T-cell (primary cell): ENCODE data around the gene SPECC1. TPM values are rescaled to one million over a fixed set of nuclear protein-coding genes. Genes with fewer than 3 reads are reported as not detected.
"Not testable (repeated sequence)": the region's sequence is repeated elsewhere in the genome, so short reads cannot be mapped to it uniquely, and the experiment has no call there.

ENCODE experiments used
- ATAC-seq, 4 experiments: fragments of 200-7000 bp in 3 of 4; fragments of 150-1000 bp in 1 of 4; cut with Tn5 transposase; replicated peaks in 1 of 4; 1 replicate in 3 of 4; 2 replicates in 1 of 4; pipeline ENCODE4 v1.10.0; 2021; ENCODE audit warnings: moderate library complexity in 3 of 4, mild to moderate bottlenecking in 2 of 4, moderate number of reproducible peaks in 1 of 4
- CTCF ChIA-PET, 2 donors: fragments of 300-600 bp; sonication (Branson Sonifier 250); formaldehyde crosslinking; loops; one replicate each; lab custom pipeline; 2022; ENCODE audit warnings: antibody characterized with exemption in 2 of 2; lab: Charles Lee
- POLR2A ChIA-PET, 2 donors: fragments of 300-600 bp; sonication (Branson Sonifier 250); formaldehyde crosslinking; loops; one replicate each; lab custom pipeline; 2022; ENCODE audit warnings: antibody characterized with exemption in 2 of 2; lab: Charles Lee
- DNase-seq, 35 experiments: peaks; one replicate each; pipeline versions ENCODE4 v3.0.0 to v3.0.0-alpha.2; 2013 to 2023
- H3K27ac ChIP-seq: one replicate; pipeline ENCODE4 v1.5.1; 2013; ENCODE audit warnings: low read length
- H3K27me3 ChIP-seq, 2 experiments: replicated peaks in 1 of 2; 1 replicate in 1 of 2; 2 replicates in 1 of 2; pipeline versions ENCODE4 v1.6.1 to v1.7.0; 2013; ENCODE audit warnings: low read length in 1 of 2, mixed read lengths in 1 of 2; ENCODE audit not compliant: control insufficient read depth in 2 of 2, insufficient read depth in 2 of 2; ENCODE audit errors: extremely low read depth in 1 of 2
- H3K36me3 ChIP-seq, 2 donors: 1 replicate in 1 of 2; 2 replicates in 1 of 2; pipeline versions ENCODE4 v1.6.1 to v1.7.0; 2013; ENCODE audit warnings: low read length in 1 of 2; ENCODE audit not compliant: control insufficient read depth in 2 of 2, insufficient read depth in 1 of 2; ENCODE audit errors: extremely low read depth in 1 of 2
- H3K4me1 ChIP-seq, 2 experiments: 1 replicate in 1 of 2; 2 replicates in 1 of 2; pipeline versions ENCODE4 v1.6.1 to v1.7.0; 2013; ENCODE audit warnings: low read length in 2 of 2, mixed read lengths in 1 of 2; ENCODE audit not compliant: insufficient read depth in 2 of 2, control insufficient read depth in 1 of 2; ENCODE audit errors: extremely low read depth in 1 of 2
- H3K4me3 ChIP-seq, 2 donors: 1 replicate in 1 of 2; 2 replicates in 1 of 2; pipeline versions ENCODE4 v1.5.1 to v1.7.0; 2013; ENCODE audit warnings: mild to moderate bottlenecking in 2 of 2, low read length in 1 of 2, moderate library complexity in 1 of 2; ENCODE audit not compliant: control insufficient read depth in 1 of 2; ENCODE audit errors: extremely low read depth in 1 of 2
- H3K9me3 ChIP-seq: 2 replicates; pipeline ENCODE4 v1.7.0; 2013
- H3K27ac Mint-ChIP-seq, 2 donors: one replicate each; pipeline ENCODE4 v1.8.0; 2020 to 2021; ENCODE audit warnings: mild to moderate bottlenecking in 2 of 2, mixed read lengths in 2 of 2
- H3K27me3 Mint-ChIP-seq, 2 donors: one replicate each; pipeline ENCODE4 v1.8.0; 2021 to 2022; ENCODE audit warnings: mixed read lengths in 2 of 2
- H3K36me3 Mint-ChIP-seq: one replicate; pipeline ENCODE4 v1.8.0; 2021; ENCODE audit warnings: mixed read lengths
- H3K4me1 Mint-ChIP-seq, 3 donors: one replicate each; pipeline ENCODE4 v1.8.0; 2020 to 2022; ENCODE audit warnings: mixed read lengths in 3 of 3, mild to moderate bottlenecking in 1 of 3
- H3K4me3 Mint-ChIP-seq, 3 donors: one replicate each; pipeline ENCODE4 v1.8.0; 2020 to 2022; ENCODE audit warnings: mild to moderate bottlenecking in 3 of 3, mixed read lengths in 3 of 3, moderate library complexity in 3 of 3
- H3K9me3 Mint-ChIP-seq, 3 donors: one replicate each; pipeline ENCODE4 v1.8.0; 2020 to 2022; ENCODE audit warnings: mixed read lengths in 3 of 3
- WGBS: methylation state at CpG from one replicate; pipeline ENCODE4 v1.1.5; 2013; ENCODE audit warnings: missing lambda C conversion rate; ENCODE audit not compliant: insufficient coverage; 5-methylcytosine and 5-hydroxymethylcytosine counted together
- total RNA-seq, 35 experiments: library from RNA in 6 of 35; stranded (reverse) in 6 of 35; fragments of 120-200 nt in 1 of 35; gene quantifications; one replicate each; pipeline versions ENCODE4 v1.2.1 to v1.2.4 and lab custom pipeline; 2013 to 2026

Gene SPECC1
- total RNA-seq, 5 donors from 2014 or later (not counting 1 experiment from before 2014, with no cell fraction given): 3.9 to 12.9 (median 6.0) TPM

DNA sequence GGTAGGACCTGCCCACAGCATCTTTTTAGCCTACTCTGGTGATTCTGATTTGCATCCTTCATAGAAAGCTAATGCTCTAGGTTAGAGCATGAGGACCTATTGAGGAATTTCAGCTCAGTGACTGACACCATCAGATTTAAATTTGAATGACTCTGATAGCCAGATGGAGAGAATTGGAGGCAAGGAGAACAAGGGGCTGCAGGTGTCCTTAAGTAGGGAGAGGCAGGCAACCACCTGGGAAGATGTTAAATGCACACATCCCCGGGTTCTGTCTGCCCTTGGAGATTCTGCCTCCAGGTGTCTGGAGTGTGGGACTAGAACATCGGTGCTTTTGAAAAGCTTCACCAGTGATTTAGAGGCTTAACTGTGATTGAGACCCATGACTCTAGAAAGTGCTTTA is 221.8 kb downstream of the SPECC1 start:
- DNase-seq: no peak
- H3K36me3 ChIP-seq: no peaks in the 10 kb centered on the region

DNA sequence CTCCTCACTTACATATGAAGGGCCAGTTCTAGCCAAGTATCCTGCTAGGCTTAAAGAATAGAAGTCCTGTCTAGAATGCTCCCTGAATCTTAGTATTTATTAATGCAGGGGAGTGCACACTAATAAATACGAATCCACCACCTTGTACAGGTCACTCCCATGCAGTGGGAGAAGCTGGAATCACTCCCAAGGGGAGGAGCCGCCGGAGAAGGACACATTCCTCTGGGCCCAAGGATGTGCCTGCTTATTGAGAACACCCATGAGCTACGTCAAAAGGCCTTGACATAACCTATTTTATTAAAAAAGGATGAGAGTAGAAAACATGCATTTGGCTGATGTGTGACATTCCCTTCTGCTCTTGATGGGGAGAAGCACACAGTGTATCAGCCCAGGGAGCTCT is 223.5 kb downstream of the SPECC1 start:
- H3K36me3 Mint-ChIP-seq: peaks cover 9% of the 10 kb centered on the region
- Histone ChIP-seq H3K36me3 (no peaks in the 10 kb centered on the region), H3K27me3 (no peaks in the 10 kb centered on the region), H3K27ac (no peak overlapping the region), H3K9me3 (no peaks in the 10 kb centered on the region), H3K4me3 (no peak overlapping the region), H3K4me1 (peaks cover 15 to 31% of the 10 kb centered on the region in 2 experiments)
- no peak overlapping the region for H3K4me3 Mint-ChIP-seq
- ATAC-seq (no peak), DNase-seq (no peak)
- H3K9me3 Mint-ChIP-seq: no peaks in the 10 kb centered on the region
- CTCF ChIA-PET: interaction anchor here in 1 of 2 donors (1.3 kb wide), 1 partner anchor 12 kb away, joined by 4 read pairs; no protein-coding TSS in a partner anchor
- H3K27me3 Mint-ChIP-seq: no peaks in the 10 kb centered on the region
- peaks cover 33 to 51% (median 50%) of the 10 kb centered on the region in 3 donors for H3K4me1 Mint-ChIP-seq
- H3K27ac Mint-ChIP-seq: no peak overlapping the region
- POLR2A ChIA-PET: no interaction called here
- WGBS: no CpG with 5 or more reads among the region's 4 CpGs

More for the DNA sequence above, 221.8 kb downstream of the SPECC1 start:
- H3K4me1 Mint-ChIP-seq: peaks cover 36 to 52% (median 52%) of the 10 kb centered on the region in 3 donors
- ATAC-seq: no peak
- no peaks in the 10 kb centered on the region for H3K9me3 Mint-ChIP-seq
- H3K36me3 Mint-ChIP-seq: peaks cover 9% of the 10 kb centered on the region
- Histone ChIP-seq H3K27ac (no peak overlapping the region), H3K4me3 (no peak overlapping the region), H3K27me3 (no peaks in the 10 kb centered on the region), H3K4me1 (peaks cover 19 to 38% of the 10 kb centered on the region in 2 experiments), H3K9me3 (no peaks in the 10 kb centered on the region)
- 100% methylated on average over 1 of the region's 2 CpGs for WGBS
- no peak overlapping the region for H3K4me3 Mint-ChIP-seq
- H3K27me3 Mint-ChIP-seq: no peaks in the 10 kb centered on the region
- H3K27ac Mint-ChIP-seq: no peak overlapping the region
- CTCF ChIA-PET: interaction anchor here in 1 of 2 donors (0.6 kb wide), 1 partner anchor 39 kb away, joined by 8 read pairs; no protein-coding TSS in a partner anchor
- POLR2A ChIA-PET: interaction anchor here in 1 of 2 donors (0.6 kb wide), 1 partner anchor 56 kb away, joined by 3 read pairs; no protein-coding TSS in a partner anchor

DNA sequence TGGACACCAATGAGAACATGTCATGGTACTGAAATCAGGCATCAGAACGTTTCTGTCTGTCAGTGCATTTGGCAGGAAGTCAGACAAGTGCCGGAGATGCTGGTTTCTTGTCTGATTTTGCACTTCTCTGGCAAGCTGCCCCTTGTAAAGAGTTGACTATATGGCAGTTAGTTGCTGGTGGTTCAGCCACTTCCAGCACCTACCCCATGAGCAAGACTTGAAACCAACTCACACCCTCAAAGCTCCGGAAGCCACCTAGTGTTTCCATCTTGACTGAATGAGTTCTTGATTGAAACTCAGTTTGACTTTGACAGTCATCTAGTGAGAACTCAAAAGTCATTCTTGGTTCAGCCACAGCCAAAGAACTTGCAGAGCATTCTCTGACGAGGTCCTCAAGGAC is 225.1 kb downstream of the SPECC1 start:
- peak overlapping the region; percentile 85 to 93 for H3K27ac Mint-ChIP-seq
- no peaks in the 10 kb centered on the region for H3K36me3 ChIP-seq
- H3K4me1 ChIP-seq: peaks cover 15 to 31% of the 10 kb centered on the region in 2 experiments
- no peaks in the 10 kb centered on the region for H3K27me3 Mint-ChIP-seq
- H3K9me3 Mint-ChIP-seq: no peaks in the 10 kb centered on the region
- H3K4me1 Mint-ChIP-seq: peaks cover 33 to 46% (median 42%) of the 10 kb centered on the region in 3 donors
- ChIA-PET POLR2A (interaction anchor here in 1 of 2 donors (0.6 kb wide), 1 partner anchor 65 kb away, joined by 4 read pairs; no protein-coding TSS in a partner anchor), CTCF (no interaction called here)
- H3K27ac ChIP-seq: peak overlapping the region; percentile 25
- H3K27me3 ChIP-seq: no peaks in the 10 kb centered on the region
- H3K4me3 Mint-ChIP-seq: peak overlapping the region; percentile 39 to 68 (median 54)
- peak; percentile 92 to 99 (median 98) for ATAC-seq
- H3K4me3 ChIP-seq: no peak overlapping the region
- peak in 34 of 35 experiments; percentile 8 to 70 (median 38) for DNase-seq
- 0% methylated on average over 2 of the region's 4 CpGs for WGBS
- H3K9me3 ChIP-seq: no peaks in the 10 kb centered on the region
- H3K36me3 Mint-ChIP-seq: peaks cover 9% of the 10 kb centered on the region

DNA sequence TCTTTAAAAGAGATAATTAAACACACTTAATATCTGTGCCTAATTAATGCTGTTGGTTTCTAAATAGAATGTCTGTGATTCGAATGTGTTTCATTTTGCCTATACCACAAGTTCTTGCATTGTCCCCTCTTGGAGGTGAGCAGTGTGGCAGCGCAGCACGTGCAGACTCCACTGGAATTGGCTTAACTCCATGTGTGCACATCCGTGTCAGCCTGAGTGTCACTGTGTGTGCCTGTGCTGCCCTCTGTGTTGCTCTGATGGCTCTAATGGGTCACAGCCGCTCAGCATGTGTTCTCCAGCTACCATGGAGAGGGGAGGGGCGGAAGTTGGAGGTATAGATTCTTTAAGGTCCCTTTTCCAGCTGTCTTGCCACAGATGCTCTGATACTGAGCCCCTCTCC is 226.6 kb downstream of the SPECC1 start:
- no peaks in the 10 kb centered on the region for H3K9me3 ChIP-seq
- DNase-seq (no peak), ATAC-seq (no peak)
- Mint-ChIP-seq H3K27ac (no peak overlapping the region), H3K4me3 (no peak overlapping the region), H3K4me1 (peaks cover 33 to 46% (median 42%) of the 10 kb centered on the region in 3 donors), H3K27me3 (no peaks in the 10 kb centered on the region), H3K36me3 (peaks cover 9% of the 10 kb centered on the region), H3K9me3 (no peaks in the 10 kb centered on the region)
- H3K4me1 ChIP-seq: peaks cover 15 to 31% of the 10 kb centered on the region in 2 experiments
- no peaks in the 10 kb centered on the region for H3K36me3 ChIP-seq
- H3K4me3 ChIP-seq: no peak overlapping the region
- 77% methylated on average over 4 of the region's 6 CpGs for WGBS
- POLR2A ChIA-PET: no interaction called here
- CTCF ChIA-PET: interaction anchor here in 1 of 2 donors (1.8 kb wide), 1 partner anchor 8 kb away, joined by 8 read pairs; no protein-coding TSS in a partner anchor
- no peak overlapping the region for H3K27ac ChIP-seq
- no peaks in the 10 kb centered on the region for H3K27me3 ChIP-seq

DNA sequence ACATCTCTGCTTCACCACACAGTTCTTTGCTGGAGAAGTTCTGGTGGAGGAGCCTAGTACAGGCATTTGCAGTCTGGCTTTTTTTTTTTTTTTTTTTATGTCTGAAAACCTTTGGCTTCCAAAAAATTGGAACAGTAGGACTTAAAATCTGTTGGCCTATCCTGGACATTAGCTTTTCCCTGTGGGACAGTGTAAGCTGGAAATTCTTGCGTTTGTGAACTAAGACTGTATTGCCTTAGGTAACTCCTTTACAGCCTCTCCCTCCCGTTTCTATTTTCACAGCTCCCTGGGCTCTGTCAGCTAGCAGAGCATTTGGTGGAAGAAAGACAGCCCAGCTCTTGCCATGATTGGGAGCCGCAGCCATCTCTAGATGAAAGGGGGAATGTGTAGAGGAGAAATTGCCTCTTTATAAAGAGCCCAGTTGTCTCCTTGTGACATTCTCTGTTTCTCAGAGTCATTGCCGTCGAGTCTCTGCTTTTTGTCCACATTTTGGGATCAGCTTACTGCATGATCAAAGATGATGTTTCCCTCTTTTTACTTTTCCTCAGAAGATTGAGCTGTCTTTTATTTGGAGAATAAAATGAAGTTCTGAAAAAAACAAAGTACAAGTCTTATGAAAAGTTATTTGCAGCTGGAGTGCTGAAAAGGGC is 227.5 kb downstream of the SPECC1 start:
- ChIA-PET CTCF (interaction anchor here (0.6 to 1.8 kb wide), 4 partner anchors 9 to 226 kb away, joined by 3 to 8 read pairs (median 6); no protein-coding TSS in a partner anchor), POLR2A (no interaction called here)
- ATAC-seq (no peak), DNase-seq (no peak)
- WGBS: 100% methylated on average over 1 of the region's 5 CpGs
- no peaks in the 10 kb centered on the region for H3K27me3 Mint-ChIP-seq
- peak overlapping the region in 1 of 2 donors; percentile 24 for H3K27ac Mint-ChIP-seq
- Histone ChIP-seq H3K4me3 (no peak overlapping the region), H3K27ac (no peak overlapping the region), H3K4me1 (peaks cover 15 to 31% of the 10 kb centered on the region in 2 experiments), H3K36me3 (no peaks in the 10 kb centered on the region), H3K9me3 (no peaks in the 10 kb centered on the region), H3K27me3 (no peaks in the 10 kb centered on the region)
- no peaks in the 10 kb centered on the region for H3K9me3 Mint-ChIP-seq
- H3K4me3 Mint-ChIP-seq: no peak overlapping the region
- H3K36me3 Mint-ChIP-seq: peaks cover 9% of the 10 kb centered on the region
- peaks cover 33 to 49% (median 44%) of the 10 kb centered on the region in 3 donors for H3K4me1 Mint-ChIP-seq

GRCh38 chr17:20239776-20240175 is 230.6 kb downstream of the SPECC1 start:
- DNase-seq, H3K36me3 Mint-ChIP-seq, ATAC-seq, H3K27ac ChIP-seq, H3K27ac Mint-ChIP-seq, H3K27me3 ChIP-seq, H3K9me3 Mint-ChIP-seq, H3K9me3 ChIP-seq, H3K36me3 ChIP-seq, H3K4me3 ChIP-seq, H3K27me3 Mint-ChIP-seq, H3K4me3 Mint-ChIP-seq: not testable (repeated sequence)
- ChIA-PET POLR2A (interaction anchor here in 1 of 2 donors (0.6 kb wide), 1 partner anchor 21 kb away, joined by 4 read pairs; no protein-coding TSS in a partner anchor), CTCF (interaction anchor here in 1 of 2 donors (0.9 kb wide), 1 partner anchor 12 kb away, joined by 3 read pairs; no protein-coding TSS in a partner anchor)
- peaks cover 3 to 11% of the 10 kb centered on the region in 2 experiments for H3K4me1 ChIP-seq
- H3K4me1 Mint-ChIP-seq: peaks cover 11 to 27% (median 22%) of the 10 kb centered on the region in 3 donors
- WGBS: 100% methylated on average over 2 of the region's 3 CpGs
